HG02763 (cell line): ENCODE measurements around the gene FBXL16.
"Not testable (repeated sequence)": the region's sequence is repeated elsewhere in the genome, so short reads cannot be mapped to it uniquely, and the experiment has no call there.

Experiments used
- ATAC-seq: cut with Tn5 transposase; IDR thresholded peaks from one replicate; pipeline ENCODE4 v1.9.1; 2021; ENCODE audit warnings: mild to moderate bottlenecking, moderate library complexity; ENCODE audit not compliant: unreplicated experiment

The FBXL16 gene, protein sequence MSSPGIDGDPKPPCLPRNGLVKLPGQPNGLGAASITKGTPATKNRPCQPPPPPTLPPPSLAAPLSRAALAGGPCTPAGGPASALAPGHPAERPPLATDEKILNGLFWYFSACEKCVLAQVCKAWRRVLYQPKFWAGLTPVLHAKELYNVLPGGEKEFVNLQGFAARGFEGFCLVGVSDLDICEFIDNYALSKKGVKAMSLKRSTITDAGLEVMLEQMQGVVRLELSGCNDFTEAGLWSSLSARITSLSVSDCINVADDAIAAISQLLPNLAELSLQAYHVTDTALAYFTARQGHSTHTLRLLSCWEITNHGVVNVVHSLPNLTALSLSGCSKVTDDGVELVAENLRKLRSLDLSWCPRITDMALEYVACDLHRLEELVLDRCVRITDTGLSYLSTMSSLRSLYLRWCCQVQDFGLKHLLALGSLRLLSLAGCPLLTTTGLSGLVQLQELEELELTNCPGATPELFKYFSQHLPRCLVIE

DNA sequence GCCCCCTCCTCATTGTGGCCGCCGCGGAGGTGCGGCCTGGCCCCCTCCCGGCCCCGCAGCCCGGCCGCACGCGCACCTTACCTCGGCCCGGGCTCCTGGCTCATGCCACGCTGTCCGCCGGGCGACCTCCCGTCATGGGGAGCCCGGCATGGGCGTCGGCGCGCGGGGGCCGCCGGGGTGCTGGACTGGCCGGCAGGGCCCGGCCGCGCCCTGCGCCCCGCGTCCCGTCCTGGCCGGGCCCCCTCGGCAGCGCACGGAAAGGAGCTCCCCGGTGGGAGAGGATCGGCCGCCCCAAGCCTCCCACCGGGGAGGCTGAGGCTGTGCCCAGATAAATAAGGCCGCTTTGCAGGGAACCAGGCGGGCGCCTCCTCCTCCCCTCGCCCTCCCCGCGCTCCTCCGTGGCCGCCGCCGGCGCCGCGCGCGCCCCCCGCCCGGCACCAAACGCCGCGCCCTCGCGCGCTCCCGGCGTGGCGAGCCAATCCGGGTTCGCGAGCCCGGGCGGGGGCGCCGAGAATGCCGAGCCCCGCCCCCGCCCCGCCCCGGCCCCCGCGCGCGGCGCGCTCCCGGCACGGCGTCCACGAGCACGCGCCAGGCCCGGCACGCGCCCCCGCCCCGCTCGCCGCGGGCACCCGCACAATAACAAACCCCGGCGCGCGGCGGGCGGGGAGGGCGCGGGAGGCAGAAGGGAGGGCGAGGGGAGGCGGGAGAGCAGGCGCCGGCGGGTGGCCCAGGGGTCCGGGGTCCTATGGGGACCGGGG is at the start of gene FBXL16:
FBXL16 (minus strand) TSS at position 371 of the 758 bp plus-strand sequence. CDS start 8,396 bp downstream, outside the sequence.
- no peak for ATAC-seq

GRCh38 chr16:754656-755055 is 49.1 kb upstream of the FBXL16 start:
- ATAC-seq, result no peak

GRCh38 chr16:754121-754607 is 48.6 kb upstream of the FBXL16 start:
- not testable (repeated sequence) for ATAC-seq

DNA sequence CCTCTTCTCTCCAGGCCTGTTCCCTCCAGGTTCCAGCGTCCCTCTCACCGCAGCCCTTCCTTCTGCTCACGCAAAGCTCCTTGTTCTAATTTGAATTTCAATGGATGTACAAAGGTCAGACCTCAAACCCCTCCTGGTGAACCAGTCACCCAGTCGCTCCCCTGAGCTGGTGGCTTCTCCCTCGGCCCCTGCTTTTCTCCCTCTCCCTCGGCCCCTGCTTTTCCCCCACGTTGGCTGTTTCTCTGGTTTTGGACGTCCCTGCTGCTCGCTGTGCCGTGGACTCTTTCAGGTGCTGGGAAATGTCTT is 46.4 kb upstream of the FBXL16 start:
- ATAC-seq, result no peak

- ATAC-seq, result no peak
These were observed 45.8 kb upstream of the FBXL16 start for GRCh38 chr16:751152-752006.

DNA sequence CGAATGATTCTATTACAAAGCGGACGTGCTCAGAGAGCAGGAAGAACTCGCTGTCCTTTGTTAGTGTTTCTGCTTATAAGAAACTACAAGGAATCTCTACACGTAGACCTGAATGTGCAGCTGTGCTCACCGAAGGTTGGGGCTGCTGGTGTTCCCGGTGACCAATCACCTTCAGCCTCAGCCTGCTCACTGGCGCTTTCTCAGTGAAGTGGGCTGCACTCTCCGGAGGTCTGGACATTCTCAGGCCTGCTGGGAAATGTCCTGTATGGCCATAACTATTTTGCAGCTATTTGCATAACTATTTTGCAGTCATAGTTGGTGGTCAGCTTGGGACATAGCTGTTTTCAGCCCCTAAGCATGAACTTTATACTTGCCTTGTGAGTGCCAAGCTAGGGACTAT is 44.9 kb upstream of the FBXL16 start:
- ATAC-seq, result no peak

- no peak for ATAC-seq
These were observed 43.4 kb upstream of the FBXL16 start for GRCh38 chr16:749010-749409.

DNA sequence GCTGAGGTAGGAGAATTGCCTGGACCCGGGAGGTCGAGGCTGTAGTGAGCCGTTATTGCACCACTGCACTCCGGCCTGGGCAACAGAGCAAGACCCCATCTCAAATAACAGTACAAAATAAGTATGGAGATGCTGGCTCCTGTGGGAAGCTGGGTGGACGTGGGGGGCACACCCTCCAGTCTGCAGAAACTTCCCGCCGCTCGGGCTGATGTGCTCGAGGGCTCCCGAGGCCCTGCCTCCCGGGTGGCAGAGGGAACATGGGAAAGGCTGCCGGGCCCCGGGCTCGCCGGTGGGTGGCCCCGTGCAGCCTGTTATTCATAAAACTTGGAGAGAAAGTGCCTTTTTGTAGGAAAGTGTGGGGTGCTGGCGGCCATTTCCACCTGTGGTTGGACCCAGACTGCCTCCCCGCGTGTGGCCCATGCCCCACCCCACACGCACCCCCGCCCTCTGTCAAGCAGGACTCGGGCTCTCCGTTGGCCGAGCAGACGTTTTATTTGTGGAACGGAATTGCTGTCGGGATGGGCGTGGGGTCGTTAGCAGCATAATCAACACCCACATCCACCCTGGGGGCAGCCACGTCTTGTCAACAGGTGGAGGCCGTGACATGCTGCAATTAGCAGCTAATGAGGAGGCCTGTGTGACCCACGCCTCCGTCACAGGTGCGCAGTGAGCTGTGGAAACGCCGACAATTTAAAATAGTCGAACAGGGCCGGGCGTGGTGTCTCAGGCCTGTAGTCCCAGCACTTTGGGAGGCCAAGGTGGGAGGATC is 42.6 kb upstream of the FBXL16 start:
- no peak for ATAC-seq

- ATAC-seq, result no peak
These were observed 41.0 kb upstream of the FBXL16 start for GRCh38 chr16:746637-747036.

GRCh38 chr16:745739-746138 is 40.1 kb upstream of the FBXL16 start:
- no peak for ATAC-seq

DNA sequence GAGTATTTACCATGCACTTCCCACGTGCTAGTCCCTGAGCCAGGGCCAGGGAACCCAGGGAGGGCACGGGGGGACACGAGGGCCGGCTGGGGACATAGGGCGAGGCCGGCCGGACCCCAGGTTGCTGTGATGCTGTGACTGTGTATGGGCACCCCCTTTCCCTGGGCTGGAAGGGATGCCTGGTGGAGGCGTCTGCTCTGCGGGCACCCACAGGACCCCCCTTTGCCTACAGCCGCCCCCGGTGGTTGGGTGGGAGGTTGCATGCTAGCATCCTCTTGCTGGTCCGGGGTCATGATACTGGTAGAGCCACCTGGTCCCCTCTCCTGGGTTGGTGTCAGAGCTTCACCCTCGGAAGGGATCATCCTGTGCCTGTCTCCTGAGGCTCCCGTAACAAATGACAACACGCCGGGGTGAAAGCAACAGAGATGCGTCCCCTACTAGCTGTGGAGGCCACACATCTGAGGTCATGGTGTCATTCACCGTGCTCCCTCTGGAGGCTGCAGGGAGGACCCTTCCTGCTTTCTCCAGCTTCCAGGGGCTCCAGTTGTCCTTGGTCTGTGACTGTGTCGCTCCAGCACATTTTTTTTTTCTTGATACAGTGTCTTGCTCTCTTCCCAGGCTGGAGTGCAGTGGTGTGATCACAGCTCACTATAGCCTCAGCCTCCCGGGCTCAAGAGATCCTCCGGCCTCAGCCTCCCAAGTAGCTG is 38.3 kb upstream of the FBXL16 start:
- no peak for ATAC-seq

- not testable (repeated sequence) for ATAC-seq
These were observed 37.3 kb upstream of the FBXL16 start for GRCh38 chr16:742894-743293.

GRCh38 chr16:741986-742629 is 36.5 kb upstream of the FBXL16 start:
- no peak for ATAC-seq

DNA sequence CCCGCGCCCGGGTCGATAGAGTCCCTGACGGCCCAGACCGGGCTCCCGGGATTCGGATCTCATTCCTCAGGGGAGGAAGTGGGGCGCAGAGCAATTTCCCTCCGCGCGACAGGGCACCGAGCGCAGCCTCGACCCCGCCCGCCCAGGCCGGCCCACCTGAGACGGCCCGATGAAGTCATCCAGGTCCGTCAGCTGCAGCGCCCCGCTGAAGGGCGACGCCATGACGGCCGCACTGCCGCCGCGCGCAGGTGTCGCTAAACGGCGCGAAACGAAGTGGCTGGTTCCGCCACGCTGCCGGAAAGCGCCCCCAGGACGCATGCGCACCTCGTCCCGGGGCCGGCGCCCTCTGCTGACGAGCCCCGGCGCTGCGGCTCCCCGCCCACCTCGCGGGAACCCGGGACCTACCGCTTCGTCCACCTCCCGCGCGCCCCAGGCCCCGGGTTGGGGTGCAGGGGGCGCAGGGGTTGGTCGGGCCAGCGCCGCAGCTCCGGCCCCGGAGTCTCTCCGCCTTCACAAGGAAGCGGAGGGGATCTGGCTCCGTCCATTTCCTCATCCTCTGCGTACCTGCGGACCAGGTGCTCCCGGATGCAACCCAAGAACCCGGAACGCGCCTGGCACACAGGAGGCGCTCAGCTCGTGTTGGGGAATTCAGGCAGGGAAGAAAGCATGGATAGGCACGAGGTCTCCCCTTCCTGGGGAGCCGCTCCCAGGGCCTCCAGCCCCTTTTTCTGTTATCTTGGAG is 35.3 kb upstream of the FBXL16 start, which contains the start of gene CIAO3:
CIAO3 (minus strand) TSS at position 234 of the 742 bp plus-strand sequence; CDS start at position 222, 12 bp downstream.
- peak; percentile 71 for ATAC-seq

- ATAC-seq, result peak; percentile 2
These were observed 34.8 kb upstream of the FBXL16 start for GRCh38 chr16:740459-740763.

GRCh38 chr16:739560-740458 is 34.2 kb upstream of the FBXL16 start:
- ATAC-seq, result no peak

GRCh38 chr16:736936-737481 is 31.4 kb upstream of the FBXL16 start:
- ATAC-seq, result no peak
